ENCODE measurements around the gene RAP2A.

- TF ChIP-seq CTCF (IDR thresholded peaks at IDR 0.05; ENCODE audit: insufficient read depth, low read depth, low read length): no peak
- no peak for TF ChIP-seq EZH2 (IDR thresholded peaks at IDR 0.05; ENCODE audit: insufficient read depth, low read length)
Measured at GRCh38 chr13:97417698-97418097, 16.3 kb upstream of the RAP2A start.
